ENCODE data around the gene CALML3.

- TF ChIP-seq, protein P1, sequence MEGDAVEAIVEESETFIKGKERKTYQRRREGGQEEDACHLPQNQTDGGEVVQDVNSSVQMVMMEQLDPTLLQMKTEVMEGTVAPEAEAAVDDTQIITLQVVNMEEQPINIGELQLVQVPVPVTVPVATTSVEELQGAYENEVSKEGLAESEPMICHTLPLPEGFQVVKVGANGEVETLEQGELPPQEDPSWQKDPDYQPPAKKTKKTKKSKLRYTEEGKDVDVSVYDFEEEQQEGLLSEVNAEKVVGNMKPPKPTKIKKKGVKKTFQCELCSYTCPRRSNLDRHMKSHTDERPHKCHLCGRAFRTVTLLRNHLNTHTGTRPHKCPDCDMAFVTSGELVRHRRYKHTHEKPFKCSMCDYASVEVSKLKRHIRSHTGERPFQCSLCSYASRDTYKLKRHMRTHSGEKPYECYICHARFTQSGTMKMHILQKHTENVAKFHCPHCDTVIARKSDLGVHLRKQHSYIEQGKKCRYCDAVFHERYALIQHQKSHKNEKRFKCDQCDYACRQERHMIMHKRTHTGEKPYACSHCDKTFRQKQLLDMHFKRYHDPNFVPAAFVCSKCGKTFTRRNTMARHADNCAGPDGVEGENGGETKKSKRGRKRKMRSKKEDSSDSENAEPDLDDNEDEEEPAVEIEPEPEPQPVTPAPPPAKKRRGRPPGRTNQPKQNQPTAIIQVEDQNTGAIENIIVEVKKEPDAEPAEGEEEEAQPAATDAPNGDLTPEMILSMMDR (IDR thresholded peaks at IDR 0.05; ENCODE audit: low read depth, low read length), result no peak
- TF ChIP-seq EZH2phosphoT487 (IDR thresholded peaks at IDR 0.05; ENCODE audit: low read depth), result no peak
These were observed 7.0 kb downstream of the CALML3 start for GRCh38 chr10:5531558-5532306.

All from OCI-LY3 (cell line).